Activated T-cell treated with anti-CD3 and anti-CD28 coated beads for 48 hours (primary cell): ENCODE data around the gene DPAGT1.
A peak's percentile ranks its signal among the peaks of the same experiment; 100 is the strongest.
"Not testable (repeated sequence)": the region's sequence is repeated elsewhere in the genome, so short reads cannot be mapped to it uniquely, and the experiment has no call there.

Experiments
- DNase-seq: peaks from one replicate; pipeline ENCODE4 v3.0.0-alpha.2; 2020; ENCODE audit warnings: low read depth

The DPAGT1 gene

DNA sequence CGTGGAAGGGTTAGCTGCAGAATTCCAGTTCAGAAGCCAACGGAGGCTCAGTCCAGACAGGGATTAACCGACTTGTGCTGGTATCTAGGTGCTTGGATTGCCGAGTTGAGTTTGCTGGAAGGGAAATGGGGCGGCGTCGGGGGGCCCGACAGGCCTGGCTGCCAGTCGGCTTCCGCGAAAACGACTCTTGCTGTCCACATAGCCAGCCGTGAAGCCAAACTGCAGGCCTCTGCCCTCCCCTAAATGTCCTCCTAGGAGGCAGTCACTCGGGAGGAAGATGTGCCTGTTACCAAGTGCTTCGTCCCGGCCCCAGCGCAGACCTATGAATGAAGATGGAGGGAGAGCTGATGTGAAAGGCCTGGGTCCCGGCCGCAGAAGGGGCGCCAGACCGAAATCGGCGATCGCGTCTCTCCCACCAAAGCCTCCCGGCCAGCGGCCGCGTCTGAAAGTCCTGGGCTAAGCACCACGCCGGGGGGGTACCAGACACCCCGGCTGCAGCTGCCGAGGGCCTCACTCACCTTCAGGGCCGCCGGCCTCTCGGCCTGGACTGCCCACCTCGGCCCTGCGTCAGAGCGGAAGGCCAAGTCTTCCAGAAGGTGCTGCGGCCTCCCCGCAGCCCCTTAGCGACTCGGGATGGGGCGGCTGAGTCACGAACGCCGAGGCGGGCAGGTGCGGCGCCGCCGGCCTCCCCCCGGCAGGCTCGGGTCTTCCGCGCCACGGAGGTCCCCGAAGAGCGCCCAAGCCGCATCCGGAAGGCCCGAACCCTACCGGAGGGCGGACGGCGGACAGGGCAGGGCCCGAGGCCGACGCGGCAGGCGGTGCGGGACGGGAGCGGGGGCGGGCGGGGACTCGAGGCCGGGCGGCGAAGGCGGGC, 7.5 kb downstream of the DPAGT1 start:
- no peak for DNase-seq

DNA sequence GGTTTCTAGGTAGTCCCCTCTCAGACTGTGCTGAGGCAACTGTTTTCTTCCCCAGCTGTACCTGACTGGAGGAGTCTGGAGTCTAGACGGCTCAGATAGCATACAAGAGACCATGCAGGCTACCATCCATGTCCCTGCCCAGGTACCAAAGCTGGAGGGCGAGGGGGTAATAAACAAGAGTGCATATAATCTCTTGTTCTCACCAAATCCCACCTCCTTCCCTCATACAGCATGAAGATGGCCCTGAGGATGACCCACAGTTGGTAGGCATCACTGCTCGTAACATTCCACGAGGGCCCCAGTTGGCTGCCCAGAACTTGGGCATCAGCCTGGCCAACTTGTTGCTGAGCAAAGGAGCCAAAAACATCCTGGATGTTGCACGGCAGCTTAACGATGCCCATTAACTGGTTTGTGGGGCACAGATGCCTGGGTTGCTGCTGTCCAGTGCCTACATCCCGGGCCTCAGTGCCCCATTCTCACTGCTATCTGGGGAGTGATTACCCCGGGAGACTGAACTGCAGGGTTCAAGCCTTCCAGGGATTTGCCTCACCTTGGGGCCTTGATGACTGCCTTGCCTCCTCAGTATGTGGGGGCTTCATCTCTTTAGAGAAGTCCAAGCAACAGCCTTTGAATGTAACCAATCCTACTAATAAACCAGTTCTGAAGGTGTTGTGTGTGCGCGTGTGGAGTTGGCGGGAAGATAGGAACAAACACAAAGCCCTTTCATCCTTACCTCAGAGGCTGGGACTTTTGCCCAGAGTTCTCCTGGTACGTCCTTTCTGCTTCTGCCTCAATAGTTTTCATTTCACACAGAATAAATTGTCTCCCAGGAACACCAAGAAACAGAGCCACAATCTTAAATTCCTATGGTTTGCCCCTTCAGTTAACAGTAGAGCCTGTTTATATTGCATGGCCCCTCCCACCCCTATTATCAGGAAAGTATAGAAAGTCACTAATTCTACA, 8.5 kb downstream of the DPAGT1 start:
- no peak for DNase-seq

DNA sequence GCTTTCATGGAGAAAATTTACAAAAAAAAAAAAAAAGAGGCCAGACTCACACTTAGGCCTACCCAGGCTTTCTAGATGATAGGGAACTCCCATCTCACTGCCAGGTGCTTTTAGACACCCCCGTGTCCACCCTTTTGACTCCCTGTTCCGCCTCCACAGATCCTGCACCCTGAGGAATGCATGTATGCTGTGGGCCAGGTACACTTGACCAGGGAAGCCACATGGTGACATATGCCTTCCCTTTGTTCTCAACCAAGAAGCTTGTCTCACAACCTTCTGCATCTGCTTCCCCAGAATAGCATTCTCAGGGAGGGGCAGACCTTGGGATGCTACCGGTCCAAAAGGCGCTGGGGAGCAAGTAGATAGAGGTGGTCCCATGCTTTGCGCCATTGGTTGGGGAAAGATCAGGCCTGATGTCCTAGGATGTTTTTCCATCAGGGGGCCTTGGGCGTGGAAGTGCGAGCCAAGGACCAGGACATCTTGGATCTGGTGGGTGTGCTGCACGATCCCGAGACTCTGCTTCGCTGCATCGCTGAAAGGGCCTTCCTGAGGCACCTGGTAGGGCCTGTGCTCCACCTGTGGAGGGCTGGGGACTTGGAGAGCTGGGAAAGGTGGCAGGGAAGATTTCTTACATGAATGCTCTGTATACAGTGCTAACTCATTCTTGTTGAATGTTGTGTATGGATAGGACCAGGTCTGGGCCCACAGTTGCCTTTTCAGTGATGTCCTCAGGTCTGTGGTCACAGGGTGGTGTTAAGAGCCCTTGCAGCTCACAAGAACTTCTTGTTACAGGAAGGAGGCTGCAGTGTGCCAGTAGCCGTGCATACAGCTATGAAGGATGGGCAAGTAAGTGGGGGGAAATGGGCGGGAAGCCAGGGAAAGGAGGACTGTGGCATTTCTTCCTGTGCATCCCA, 9.4 kb downstream of the DPAGT1 start:
- DNase-seq = no peak

DNA sequence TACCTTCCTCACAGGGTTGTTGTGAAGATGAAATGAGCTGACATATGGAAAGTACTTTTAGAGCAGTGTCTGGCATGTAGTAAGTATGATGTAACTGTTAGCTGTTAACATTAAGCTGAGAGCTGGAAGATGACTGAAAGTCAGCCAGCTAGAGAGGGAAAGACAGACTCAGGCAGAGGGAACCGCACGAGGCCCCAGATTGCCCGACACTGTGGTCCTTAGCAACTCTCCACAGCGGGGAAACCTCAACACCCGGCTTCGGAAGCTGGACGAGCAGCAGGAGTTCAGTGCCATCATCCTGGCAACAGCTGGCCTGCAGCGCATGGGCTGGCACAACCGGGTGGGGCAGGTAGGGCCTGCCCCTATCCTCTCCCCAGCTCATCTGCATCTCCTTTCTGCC, 10.5 kb downstream of the DPAGT1 start:
- DNase-seq = no peak

DNA sequence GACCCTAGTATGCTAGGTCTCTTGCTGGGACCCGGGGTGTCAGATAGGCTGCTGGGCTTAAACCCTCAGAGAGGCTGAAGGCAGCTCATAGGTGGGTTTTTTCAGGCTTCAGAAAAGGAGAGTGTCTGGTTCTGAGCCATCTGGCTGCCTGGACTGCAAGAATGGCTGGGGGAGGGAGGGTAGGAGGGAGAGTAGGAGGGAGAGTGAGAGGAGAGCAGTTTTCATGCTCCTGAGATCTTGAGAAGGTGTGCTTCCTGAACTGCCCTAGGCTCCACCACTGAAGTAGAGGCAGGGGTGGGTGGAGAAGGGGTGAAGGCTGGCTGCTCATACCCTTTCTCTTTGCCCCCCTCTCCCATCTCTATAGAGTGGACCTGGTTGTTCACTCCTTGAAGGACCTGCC, 12.3 kb downstream of the DPAGT1 start:
- DNase-seq = no peak

DNA sequence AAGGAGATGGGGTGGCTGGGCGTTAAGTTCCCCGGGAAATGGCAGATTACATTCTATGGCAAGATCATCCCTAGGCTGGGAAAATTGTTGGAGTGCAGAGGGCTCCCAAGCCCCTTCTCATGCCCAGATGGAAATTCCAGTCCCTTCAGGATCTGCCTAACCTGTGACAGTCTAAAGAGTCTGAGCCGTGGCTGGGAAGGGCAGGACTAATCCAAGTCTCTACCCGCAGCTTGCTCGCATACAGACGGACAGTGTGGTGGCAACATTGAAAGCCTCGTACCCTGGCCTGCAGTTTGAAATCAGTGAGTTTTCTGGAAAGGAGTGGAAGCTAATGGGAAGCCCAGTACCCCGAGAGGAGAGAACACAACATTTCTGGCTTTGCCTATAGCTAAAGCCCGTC, 13.2 kb downstream of the DPAGT1 start:
- DNase-seq = no peak

DNA sequence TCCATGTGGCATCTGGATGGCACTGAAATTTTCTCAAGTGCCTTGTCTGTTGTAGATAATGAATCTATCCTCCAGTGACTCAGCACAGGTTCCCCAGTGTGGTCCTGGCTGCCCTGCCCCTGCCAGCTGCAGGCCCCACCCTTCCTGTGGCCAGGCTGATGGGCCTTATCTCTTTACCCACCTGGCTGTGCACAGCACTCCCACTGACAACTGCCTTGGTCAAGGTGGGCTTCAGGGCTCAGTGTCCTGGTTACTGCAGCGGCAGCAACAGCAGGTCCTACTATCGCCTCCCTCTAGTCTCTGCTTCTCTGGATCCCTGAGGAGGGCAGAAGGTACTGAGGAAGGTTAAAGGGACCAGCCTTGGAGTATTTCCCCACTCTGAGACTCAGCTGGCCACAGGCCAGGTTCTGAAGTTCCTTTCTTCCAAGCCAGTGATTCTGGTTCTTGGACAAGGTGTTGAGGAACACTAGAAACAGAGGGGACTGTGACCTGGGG, 13.9 kb downstream of the DPAGT1 start:
- DNase-seq = no peak

DNA sequence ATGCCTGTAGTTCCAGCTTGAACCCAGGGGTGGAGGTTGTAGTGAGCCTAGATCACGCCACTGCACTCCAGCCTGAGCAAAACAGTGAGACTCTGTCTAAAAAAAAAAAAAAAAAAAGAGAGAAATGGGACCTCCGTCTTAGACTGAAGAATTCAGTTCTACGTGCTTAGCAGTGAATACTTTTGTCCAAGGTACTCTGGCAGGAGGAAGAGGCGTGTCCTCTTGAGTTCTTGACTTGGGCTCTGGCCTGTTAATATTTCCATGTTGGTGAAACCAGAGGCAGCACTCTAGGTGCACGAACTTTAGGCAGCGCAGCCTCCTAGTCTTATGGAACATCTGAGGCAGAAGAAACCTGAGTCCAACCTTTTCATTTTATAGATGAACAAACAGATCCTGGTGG, 14.5 kb downstream of the DPAGT1 start:
- no peak for DNase-seq

DNA sequence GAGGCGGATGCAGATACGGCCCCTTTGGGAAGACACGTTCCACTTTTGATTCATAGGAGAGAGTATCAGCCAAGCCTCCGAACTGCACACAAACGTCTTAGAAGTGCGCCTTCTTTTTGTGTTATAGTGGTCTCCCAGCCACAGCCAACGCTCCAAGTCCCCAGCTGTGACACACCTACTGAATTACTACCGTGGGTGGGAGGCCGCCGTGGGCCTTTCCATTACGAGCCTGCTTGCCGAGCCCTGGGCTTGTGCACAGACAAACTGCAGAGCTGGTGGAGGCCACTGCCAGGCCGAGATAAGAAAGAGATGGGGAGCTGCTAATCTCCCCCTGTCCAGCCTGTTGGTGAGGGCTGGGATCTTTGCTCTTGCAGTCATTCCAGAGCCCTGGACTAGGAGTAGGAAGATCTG, 16.2 kb downstream of the DPAGT1 start:
- DNase-seq = no peak

DNA sequence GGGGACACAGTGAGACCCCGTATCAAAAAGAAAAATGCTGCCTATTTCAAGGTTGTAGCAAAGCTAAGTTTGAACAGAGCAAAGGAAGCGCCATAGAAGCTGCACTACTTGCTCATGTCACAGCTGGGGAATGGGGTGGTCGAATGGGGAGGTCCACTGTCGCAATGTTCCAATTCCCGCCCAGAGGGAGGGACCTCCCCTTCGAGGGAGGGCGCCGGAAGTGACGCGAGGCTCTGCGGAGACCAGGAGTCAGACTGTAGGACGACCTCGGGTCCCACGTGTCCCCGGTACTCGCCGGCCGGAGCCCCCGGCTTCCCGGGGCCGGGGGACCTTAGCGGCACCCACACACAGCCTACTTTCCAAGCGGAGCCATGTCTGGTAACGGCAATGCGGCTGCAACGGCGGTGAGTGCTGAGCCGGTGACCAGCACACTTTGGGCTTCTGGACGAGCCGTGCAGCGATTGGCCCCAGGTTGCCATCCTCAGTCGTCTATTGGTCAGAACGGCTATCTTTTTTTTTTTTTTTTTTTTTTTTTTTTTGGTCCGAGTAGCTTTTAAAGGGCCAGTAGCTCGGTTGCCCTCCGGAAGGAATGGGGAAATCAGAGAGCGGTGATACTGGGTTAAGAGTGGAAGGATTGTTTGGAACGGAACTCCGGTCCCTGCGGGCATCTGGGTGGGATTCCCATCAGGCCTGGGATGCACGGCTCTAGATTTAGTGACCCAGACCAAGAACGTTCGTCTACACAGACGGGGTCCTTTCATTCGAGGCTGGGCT, 16.8 kb downstream of the DPAGT1 start, which contains the start of gene HMBS:
HMBS (plus strand) TSS at position 219 of the 774 bp plus-strand sequence; CDS start at position 372, 153 bp downstream.
- DNase-seq = peak; percentile 92

DNA sequence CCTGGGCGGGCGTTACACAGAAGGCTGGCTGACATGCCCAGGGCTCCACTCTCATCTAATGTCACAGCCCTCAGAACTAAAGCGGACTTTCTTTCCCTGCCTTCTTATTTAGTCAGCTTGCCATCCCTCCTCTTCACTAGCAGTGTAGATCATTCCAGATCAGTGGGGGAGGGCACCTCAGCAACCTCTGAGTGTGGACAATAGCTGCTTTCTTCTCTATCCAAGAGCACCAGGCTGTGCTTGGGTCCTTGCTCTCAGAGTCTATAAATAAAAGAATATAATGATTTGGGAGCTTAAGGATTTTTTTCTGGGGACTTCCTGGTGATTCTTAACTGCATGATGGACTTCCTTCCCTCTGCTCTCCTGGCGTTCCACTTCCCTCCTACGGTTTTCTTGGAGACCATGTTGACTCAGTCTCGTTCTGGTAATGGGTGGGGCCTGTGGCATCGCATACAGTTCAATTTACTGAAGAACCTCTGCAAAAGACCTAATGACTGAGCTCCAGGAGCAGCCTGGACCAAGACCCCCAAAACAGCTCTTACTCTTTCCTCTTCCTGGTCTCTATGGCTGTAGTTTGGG, 19.9 kb downstream of the DPAGT1 start:
- no peak for DNase-seq

DNA sequence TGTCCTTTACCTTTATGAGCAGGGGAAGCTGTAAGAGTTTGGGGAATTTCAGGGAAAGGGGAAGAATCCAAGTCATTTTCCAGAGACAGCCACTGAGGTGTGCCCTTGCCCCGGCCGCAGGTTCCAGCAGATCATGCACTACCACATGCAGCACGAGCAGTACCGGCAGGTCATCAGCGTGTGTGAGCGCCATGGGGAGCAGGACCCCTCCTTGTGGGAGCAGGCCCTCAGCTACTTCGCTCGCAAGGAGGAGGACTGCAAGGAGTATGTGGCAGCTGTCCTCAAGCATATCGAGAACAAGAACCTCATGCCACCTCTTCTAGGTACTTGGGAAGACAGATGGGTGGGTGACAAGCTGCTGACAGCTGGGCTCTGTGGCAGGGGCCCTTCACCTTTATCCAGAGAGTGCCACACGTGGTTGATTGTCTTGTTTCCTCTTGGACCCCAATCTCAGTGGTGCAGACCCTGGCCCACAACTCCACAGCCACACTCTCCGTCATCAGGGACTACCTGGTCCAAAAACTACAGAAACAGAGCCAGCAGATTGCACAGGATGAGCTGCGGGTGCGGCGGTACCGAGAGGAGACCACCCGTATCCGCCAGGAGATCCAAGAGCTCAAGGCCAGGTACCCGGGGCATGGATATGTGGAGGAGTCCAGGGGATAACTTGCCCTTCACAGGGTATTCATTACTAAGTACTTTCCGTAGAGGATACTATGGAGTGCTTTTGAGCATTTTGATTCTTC, 22.8 kb downstream of the DPAGT1 start:
- DNase-seq = no peak

DNA sequence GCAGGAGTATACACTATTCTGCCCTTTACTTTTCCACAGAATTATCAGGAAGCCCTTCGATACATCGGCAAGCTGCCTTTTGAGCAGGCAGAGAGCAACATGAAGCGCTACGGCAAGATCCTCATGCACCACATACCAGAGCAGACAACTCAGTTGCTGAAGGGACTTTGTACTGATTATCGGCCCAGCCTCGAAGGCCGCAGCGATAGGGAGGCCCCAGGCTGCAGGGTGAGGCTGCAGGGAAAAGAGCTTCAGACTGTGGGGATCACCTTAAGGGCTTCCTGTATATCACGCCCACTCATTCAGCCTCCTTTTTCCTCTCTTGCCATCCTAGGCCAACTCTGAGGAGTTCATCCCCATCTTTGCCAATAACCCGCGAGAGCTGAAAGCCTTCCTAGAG, 23.8 kb downstream of the DPAGT1 start:
- DNase-seq = no peak

DNA sequence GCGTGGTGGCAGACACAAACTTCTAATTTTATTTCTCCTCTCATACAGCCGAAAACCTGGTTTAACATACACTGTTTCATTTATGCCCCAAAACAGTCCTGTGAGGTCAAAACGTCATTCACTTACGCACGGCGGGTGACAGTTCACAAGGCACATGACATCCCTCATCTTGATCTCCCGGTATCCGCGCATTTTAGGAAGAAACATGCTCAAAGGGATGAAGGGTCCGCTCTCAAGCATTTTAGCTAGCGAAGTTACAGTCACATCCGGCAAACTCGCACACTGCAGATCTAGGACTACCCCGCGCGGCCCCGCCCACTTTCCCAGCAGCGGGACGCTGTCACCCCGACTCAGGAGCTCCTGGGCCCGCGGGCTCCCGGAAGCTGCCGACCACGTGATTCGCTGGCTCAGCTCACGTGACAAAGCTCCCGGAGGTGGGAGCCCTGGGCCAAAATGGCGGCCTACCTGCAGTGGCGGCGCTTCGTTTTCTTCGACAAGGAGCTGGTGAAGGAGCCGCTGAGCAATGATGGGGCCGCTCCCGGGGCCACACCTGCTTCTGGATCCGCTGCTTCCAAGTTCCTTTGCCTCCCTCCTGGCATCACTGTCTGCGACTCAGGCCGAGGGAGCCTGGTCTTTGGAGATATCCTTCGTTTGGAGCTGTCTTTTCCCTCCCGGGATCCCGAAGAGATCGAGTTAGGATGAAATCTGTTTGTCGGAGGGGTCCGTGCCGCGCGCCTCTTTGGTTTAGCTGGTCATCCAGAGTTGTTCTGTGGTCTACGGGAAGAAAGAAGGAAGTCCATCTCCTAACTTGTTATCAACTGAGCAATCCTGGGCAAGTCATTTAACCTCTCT, 34.1 kb downstream of the DPAGT1 start, which contains the start of gene VPS11:
VPS11 (plus strand) TSS at position 448 of the 852 bp plus-strand sequence; CDS start at position 454, 6 bp downstream.
- DNase-seq = peak; percentile 98

DNA sequence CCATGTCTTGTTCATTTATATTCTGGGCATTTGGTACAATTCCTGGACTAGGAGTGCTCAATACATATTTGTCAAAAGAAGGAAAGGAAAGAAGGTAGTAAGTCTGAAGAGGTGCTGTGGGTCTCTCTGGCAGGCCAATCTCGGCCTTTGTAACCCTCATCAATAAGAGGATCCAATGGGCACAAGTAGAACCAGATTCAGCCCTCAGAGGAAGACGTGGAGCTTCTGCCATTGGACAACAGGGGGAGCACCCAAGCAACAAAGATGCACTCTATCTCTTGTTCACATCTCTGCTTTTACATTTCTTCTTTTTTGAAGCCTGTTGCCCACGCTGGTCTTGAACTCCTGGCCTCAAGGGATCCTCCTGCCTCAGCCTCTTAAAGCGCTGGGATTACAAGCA, 36.3 kb downstream of the DPAGT1 start:
- DNase-seq = peak; percentile 19

DNA sequence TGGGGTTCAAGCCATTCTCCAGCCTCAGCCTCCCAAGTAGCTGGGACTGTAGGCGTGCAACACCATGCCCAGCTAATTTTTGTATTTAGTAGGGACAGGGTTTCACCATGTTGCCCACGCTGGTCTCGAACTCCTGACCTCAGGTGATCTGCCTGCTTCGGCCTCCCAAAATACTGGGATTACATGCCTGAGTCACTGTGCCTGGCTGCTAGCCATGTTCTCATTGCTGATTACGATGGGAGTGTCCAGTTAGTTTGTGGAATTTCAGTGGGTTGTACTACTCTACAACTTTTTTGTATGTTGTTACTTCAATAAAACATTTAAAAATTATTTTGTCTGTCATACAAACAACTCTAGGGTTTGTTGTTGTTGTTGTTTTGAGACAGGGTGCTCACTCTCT, 38.9 kb downstream of the DPAGT1 start:
- no peak for DNase-seq

DNA sequence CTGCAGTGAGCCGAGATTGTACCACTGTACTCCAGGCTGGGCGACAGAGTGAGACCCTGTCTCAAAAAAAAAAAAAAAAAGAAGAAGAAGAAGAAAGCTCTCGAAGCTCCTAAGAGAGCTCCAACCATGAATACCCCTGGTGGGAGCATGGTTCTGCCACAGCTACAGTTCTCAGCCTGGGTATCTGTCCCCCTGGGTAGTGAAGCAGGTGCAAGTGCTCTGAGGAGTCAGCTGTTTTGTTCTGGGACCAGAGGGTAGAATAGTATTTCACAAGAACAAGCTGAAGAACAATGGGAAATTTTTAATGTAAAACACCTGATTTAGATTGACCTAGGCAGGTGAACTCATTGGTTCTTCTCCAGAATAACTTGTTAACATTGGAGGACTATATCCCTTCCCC, 40.4 kb downstream of the DPAGT1 start:
- DNase-seq = no peak

DNA sequence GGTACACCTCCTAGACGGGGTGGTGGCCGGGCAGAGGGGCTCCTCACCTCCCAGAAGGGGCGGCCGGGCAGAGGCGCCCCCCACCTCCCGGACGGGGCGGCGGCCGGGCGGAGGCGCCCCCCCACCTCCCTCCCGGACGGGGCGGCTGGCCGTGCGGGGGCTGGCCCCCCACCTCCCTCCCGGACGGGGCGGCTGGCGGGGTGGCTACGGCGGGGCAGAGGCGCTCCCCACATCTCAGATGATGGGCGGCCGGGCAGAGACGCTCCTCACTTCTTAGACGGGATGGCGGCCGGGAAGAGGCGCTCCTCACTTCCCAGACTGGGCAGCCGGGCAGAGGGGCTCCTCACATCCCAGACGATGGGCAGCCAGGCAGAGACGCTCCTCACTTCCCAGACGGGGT, 42.5 kb downstream of the DPAGT1 start:
- not testable (repeated sequence) for DNase-seq
